ENCODE data around the gene RASA3.

RASA3 gene

DNA sequence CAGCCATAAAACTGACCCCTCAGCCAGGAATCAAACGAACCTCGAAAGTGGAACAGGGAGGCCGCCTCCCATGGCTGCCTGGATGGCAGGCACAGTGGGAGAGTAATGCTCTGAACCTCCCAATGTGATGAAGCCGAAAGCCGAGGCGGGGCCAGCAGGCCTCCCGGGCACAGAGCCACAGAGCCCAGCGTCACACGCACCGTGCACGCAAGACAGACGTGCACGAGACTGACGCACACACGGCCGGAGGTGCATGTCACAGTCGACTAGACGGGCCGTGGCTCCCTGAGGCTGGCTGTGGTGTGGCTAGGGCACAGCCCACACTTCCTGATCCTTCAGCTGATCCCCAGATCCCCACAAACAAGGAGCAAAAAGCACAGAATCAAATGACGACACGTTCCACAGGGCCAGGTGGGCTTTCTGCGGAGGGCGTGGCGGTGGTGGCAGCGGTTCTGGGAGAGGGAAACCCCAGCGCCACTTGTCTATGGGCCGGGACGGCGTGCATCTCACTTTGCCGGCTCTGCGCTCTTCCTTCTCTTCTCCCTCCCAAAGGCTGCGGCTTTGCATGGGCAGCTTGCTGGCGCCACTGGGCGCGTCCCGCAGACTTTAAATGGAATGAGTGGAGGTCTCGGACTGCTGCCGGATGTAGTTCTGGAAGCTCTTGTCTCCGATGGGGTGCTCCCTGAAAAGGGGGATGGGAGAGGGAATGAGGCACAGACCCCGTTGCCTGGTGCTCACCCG lies 153.5 kb downstream of the RASA3 start:
- DNase-seq (ENCODE audit: low read depth in 1 of 2, low spot score in 1 of 2): no peak
- no peaks in the 10 kb centered on the region for H3K27me3 ChIP-seq (ENCODE audit: insufficient read depth, poor library complexity, severe bottlenecking)
- H3K27ac ChIP-seq (replicated peaks): no peak overlapping the region
- no peak overlapping the region for H3K4me3 ChIP-seq (replicated peaks; ENCODE audit: insufficient read depth, low read length)
- TF ChIP-seq, protein P1, sequence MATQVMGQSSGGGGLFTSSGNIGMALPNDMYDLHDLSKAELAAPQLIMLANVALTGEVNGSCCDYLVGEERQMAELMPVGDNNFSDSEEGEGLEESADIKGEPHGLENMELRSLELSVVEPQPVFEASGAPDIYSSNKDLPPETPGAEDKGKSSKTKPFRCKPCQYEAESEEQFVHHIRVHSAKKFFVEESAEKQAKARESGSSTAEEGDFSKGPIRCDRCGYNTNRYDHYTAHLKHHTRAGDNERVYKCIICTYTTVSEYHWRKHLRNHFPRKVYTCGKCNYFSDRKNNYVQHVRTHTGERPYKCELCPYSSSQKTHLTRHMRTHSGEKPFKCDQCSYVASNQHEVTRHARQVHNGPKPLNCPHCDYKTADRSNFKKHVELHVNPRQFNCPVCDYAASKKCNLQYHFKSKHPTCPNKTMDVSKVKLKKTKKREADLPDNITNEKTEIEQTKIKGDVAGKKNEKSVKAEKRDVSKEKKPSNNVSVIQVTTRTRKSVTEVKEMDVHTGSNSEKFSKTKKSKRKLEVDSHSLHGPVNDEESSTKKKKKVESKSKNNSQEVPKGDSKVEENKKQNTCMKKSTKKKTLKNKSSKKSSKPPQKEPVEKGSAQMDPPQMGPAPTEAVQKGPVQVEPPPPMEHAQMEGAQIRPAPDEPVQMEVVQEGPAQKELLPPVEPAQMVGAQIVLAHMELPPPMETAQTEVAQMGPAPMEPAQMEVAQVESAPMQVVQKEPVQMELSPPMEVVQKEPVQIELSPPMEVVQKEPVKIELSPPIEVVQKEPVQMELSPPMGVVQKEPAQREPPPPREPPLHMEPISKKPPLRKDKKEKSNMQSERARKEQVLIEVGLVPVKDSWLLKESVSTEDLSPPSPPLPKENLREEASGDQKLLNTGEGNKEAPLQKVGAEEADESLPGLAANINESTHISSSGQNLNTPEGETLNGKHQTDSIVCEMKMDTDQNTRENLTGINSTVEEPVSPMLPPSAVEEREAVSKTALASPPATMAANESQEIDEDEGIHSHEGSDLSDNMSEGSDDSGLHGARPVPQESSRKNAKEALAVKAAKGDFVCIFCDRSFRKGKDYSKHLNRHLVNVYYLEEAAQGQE (IDR thresholded peaks at IDR 0.05; ENCODE audit: insufficient replicate concordance, low read depth): no peak
- no peak for TF ChIP-seq SPI1 (IDR thresholded peaks at IDR 0.05; ENCODE audit: borderline replicate concordance, low read depth)
- TF ChIP-seq GABPA (IDR thresholded peaks at IDR 0.05; ENCODE audit: low read depth): no peak
- TF ChIP-seq CTCF (IDR thresholded peaks at IDR 0.05; ENCODE audit: insufficient read depth, low read length): no peak
- TF ChIP-seq POLR2AphosphoS5 (IDR thresholded peaks at IDR 0.05; ENCODE audit: low read depth): no peak

DNA sequence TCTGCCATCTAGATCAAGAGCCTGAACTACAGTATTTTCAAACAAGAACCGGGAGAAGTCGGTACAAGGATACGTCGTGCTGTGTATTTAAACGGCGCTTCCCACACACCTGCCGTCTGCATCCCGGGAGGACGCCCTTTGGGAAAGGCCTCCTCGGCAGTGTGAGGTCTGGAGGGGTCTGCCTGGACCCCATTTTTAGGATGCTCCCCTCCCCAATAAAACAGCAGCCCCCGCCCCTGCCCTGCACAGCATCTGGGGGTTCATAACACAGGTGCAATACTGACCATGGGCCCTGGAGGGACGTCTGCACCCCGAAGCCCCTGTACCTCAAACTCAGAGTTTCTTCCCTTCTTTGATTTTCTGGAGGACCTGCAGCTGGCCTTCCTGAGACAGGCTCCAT lies 154.4 kb downstream of the RASA3 start:
- no peak for DNase-seq (ENCODE audit: low read depth in 1 of 2, low spot score in 1 of 2)

DNA sequence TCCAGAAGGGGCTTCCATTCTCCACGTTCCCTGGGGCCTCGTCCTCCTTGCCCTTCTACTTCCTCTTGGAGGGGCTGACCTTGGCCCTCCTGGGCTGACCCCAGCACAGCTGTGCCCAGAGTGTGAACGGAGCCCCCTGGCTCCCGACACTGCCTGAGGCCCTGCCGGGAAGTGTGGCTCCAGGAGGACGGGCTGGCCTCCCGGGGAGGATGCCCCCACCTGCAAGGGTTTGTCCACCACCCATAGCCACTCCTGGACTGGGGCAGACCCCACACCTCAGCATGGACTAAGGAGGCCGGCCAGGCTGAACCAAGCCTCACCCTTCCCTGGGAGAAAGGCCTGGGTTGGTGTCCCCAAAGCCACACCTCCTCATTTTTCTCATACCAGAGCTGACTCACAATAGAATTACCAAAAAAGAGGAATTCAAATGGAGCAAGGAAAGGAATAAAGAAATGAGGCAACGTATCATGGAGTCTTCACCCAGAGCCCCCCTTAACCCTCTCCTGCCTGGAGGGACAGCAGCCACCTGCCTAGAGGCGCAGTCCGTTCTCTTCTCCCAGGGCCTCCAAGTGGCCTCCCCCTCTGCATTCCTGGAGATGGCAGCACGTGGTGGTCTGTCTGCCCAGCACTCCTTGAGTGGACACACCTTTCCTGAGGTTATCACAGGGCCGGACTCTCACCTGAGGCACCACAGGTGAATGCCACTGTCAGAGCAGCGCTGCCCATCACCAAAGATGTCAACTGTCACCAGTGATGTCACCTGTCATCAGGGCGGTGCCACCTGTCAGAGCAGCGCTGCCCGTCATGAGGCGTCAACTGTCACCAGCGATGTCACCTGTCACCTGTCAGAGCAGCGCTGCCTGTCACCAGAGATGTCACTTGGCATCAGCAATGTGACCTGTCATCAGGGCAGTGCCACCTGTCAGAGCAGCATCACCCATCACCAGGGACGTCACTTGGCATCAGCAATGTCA lies 155.4 kb downstream of the RASA3 start:
- Histone ChIP-seq H3K27ac (replicated peaks) (no peak overlapping the region), H3K4me3 (replicated peaks; ENCODE audit: insufficient read depth, low read length) (no peak overlapping the region), H3K27me3 (ENCODE audit: insufficient read depth, poor library complexity, severe bottlenecking) (no peaks in the 10 kb centered on the region)
- TF ChIP-seq, protein P1 (IDR thresholded peaks at IDR 0.05; ENCODE audit: insufficient replicate concordance, low read depth): no peak
- TF ChIP-seq SPI1 (IDR thresholded peaks at IDR 0.05; ENCODE audit: borderline replicate concordance, low read depth) (no peak), GABPA (IDR thresholded peaks at IDR 0.05; ENCODE audit: low read depth) (no peak), POLR2AphosphoS5 (IDR thresholded peaks at IDR 0.05; ENCODE audit: low read depth) (no peak), CTCF (IDR thresholded peaks at IDR 0.05; ENCODE audit: insufficient read depth, low read length) (no peak)
- DNase-seq (ENCODE audit: low read depth in 1 of 2, low spot score in 1 of 2): no peak

More for the DNA sequence above, 154.4 kb downstream of the RASA3 start:
- Histone ChIP-seq H3K4me3 (replicated peaks; ENCODE audit: insufficient read depth, low read length) (no peak overlapping the region), H3K27ac (replicated peaks) (no peak overlapping the region), H3K27me3 (ENCODE audit: insufficient read depth, poor library complexity, severe bottlenecking) (no peaks in the 10 kb centered on the region)
- no peak for TF ChIP-seq CTCF (IDR thresholded peaks at IDR 0.05; ENCODE audit: insufficient read depth, low read length)
